HEK293T (cell line): ENCODE results near the gene RABL3.

Experiments
- BHLHE40 ChIP-seq: fragments of 450-650 bp; IDR thresholded peaks from 2 replicates; pipeline ENCODE4 v1.6.1; 2016; ENCODE audit warnings: mild to moderate bottlenecking, moderate library complexity, borderline replicate concordance
- FOXK2 ChIP-seq: fragments of 450-650 bp; IDR thresholded peaks from 2 replicates; pipeline ENCODE4 v1.6.1; 2016; ENCODE audit warnings: mild to moderate bottlenecking
- HDGF ChIP-seq: fragments of 450-650 bp; IDR thresholded peaks from 2 replicates; pipeline ENCODE4 v1.6.1; 2017; ENCODE audit warnings: antibody characterized with exemption, borderline replicate concordance
- LEF1 ChIP-seq: fragments of 450-650 bp; IDR thresholded peaks from 2 replicates; pipeline ENCODE4 v1.6.1; 2017; ENCODE audit warnings: mild to moderate bottlenecking, borderline replicate concordance
- TARDBP ChIP-seq: fragments of 450-650 bp; IDR thresholded peaks from 2 replicates; pipeline ENCODE4 v1.6.1; 2016
- TF ChIP-seq, protein P1 (sequence below): fragments of 450-650 bp; IDR thresholded peaks from 2 replicates; pipeline ENCODE4 v1.6.1; 2016

DNA sequence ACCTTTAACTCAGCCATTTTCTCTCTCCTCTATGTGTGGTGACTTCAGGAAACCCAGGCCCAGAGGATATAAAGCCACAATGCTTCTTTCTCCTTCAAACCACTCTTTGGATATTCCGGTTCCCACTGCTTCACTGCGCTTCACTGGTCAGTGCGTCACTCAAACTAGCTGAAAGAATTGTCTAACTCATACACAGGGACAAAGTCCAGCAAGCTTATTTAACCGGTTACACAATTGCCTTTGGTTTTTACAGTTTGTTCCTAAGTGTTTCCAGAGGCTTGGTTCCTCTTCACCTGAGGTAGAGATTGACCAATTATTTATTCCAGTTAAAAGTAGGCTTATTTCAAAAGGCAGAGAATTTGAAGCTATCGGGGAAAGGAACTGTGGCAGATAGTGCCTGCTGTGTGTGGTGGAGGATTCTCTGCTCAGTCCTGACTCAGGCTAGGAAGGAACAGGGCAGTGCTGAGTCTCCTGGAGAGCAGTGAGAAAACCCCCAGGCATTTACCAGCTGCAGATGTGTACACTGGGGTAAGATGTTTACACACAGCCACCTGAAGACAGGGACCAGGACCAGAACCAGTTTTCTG, 60.1 kb downstream of the RABL3 start, which contains the start of gene HGD:
- TF ChIP-seq, protein P1, sequence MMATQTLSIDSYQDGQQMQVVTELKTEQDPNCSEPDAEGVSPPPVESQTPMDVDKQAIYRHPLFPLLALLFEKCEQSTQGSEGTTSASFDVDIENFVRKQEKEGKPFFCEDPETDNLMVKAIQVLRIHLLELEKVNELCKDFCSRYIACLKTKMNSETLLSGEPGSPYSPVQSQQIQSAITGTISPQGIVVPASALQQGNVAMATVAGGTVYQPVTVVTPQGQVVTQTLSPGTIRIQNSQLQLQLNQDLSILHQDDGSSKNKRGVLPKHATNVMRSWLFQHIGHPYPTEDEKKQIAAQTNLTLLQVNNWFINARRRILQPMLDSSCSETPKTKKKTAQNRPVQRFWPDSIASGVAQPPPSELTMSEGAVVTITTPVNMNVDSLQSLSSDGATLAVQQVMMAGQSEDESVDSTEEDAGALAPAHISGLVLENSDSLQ, result no peak
- TF ChIP-seq LEF1 (no peak), BHLHE40 (no peak), FOXK2 (no peak), TARDBP (no peak), HDGF (no peak)
